NCI-H2196 treated with DMSO at 0.1 percent for 48 hours (cell line): Measurements from ENCODE around the gene PCCA.

Source experiments
- DNase-seq: peaks from one replicate; lab custom pipeline; 2025; ENCODE audit not compliant: unreplicated experiment; lab: John Stamatoyannopoulos, UW

Gene PCCA

DNA sequence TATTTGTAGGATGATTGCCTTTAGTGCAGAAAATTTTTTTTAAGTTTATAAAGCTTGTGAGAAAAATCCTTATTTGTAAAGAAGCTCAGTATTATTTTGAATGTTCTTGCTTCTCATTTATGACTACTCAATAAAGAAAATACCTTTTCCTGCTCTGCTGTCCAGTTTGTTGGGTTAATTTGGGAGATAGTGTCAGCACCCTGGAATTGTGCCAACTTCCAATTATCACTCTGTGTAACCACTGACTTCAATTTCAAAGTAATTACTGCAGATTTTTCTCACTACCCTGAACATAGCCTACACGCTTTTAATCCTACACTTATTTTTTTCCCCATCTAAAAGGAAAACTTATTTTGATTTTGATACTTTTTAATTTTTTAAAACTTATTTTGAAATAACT lies 406.6 kb downstream of the PCCA start:
- DNase-seq, result no peak

DNA sequence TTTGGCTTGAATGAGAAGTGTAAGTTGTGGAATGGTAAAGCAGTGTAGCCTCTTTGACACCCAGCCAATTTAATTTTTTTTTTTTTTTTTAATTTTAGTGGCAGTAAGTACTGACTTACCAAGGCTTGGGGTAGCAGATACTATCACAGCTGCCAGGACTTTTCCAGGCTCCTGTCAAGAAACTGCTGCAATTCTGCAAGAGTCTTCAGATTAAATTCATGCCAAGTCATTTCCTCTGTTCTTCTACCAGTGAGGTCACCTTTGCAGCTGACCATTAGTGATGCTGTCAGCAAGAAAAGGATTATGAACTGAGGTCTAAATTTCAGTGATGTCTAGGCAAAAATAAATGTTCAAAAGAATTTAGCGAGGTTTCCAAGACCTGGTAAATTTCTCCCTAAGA lies 408.5 kb downstream of the PCCA start:
- no peak for DNase-seq

DNA sequence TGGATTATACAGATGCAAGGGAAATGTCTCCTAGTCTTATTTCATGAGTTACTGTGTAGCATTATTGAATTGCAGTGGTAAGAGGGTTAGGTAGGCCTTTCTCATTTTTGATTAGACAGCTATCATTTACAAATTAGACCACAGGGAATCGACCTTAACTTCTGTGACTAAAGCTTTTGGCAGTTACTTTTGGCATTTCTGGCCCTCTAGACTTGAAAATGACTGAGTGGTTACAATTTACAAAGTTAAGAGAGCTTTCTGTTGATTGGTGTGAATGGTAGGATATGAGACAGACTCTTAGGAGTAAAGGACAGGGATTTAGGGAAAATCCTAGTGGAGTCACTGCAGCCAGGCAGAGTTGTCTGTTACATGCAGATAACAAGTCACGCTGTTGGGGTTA lies 413.6 kb downstream of the PCCA start:
- DNase-seq, result no peak

DNA sequence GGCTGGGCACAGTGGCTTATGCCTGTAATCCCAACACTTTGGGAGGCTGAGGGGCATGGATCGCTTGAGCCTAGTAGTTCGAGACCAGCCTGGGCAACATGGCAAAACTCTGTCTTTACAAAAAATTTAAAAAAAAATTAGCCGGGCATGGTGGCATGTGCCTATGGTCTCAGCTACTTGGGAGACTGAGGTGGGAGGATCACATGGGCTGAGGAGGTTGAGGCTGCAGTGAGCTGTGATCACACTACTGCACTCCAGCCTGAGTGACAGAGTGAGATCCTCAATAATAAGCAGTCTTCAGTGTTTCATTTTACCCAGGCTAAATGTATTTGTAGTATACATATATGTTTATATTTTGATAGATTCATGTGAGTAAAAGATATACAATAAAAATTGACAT lies 414.7 kb downstream of the PCCA start:
- DNase-seq, result no peak

DNA sequence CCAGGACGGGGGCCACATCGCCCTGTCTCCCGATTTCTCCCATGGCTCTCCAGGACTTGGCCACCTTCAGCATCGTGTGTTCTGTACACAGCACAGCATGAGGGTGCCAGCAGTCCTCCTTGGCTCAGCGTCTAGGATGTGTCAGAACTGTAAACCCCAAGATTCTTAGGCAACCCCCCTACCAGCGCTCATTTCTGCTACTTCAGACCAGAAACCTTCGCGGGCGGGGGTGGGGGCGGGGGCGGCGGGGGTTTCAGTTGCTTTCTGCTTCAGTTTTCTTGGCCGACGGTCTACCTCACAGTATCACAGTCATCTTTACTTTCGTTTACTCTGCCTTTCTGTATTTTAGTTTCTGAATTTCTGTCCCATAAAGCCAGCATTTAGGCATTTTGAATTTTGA lies 417.3 kb downstream of the PCCA start:
- DNase-seq, result no peak

DNA sequence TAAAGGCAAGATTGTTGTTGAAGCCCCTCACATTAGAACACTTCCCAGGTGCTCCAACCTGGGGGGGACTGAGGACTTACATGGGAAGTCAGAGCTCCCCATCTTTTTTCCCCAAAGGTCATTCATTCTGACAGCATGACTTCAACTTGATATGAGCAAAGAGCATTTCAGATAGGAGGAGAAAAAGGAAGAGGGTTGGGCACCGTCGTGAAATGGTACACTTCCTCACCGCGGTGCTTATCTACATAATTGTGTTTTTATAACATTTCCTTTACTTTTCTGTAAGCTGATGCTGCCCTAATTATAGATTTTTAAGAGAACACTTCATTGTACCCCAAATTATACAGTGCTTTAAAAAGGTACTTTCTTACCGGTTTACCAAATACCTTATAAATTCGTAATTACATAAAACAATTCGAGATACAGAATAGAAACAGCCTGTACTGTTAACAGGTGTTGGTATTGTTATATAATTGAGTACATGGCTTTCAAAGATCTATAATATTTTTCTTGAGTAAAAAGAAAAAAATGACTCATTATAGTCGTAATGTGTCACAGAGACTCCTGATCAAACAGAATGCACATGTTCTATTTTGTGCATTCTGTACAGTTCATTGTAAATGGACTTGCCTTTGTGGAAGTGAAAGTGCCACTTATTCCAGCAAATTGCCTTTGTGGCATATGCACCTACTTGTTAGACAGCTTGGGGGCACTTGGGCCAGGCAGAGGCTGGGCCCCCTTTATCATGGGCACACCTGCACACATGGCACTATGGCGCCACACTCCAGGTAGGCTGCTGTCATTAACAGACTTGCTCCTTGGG lies 417.9 kb downstream of the PCCA start:
- DNase-seq, result no peak

DNA sequence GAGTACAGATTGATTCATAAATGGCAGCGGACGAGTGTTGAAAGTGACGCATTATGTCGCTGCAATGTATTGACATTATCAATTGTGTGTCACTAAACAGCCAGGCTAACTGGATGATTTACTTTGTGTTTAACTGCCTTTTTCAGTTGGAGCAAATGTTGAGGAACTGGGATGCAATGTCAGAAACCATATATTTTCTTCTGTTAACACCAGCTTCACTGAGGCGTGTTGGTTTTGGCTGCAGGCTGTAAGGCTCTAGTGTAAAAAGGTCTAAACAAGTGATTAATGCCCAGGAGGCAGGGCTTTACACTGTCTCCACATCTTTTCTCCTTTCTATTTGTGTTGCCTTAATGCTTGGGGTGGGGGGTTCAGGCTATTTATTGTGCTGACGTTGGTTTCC lies 419.6 kb downstream of the PCCA start:
- DNase-seq, result no peak

DNA sequence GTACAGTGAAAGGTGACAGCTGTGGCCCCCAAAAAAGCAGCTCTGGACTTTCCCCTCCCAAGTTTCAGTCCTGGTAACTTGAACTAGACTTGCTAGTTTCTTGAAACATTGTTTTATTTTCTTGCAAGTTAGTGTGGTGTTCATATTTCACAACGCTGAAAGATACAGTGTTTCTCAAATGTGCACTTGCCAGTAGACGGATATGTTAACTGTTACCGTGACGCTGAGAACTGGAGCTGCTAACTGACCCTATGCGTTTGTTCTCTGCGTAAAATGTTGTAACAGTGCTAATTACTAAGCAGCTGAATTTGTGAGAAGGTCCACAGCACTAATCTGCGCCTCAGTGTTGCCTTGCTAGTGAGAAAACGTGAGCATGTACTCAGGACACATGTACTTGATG lies 420.1 kb downstream of the PCCA start:
- no peak for DNase-seq

DNA sequence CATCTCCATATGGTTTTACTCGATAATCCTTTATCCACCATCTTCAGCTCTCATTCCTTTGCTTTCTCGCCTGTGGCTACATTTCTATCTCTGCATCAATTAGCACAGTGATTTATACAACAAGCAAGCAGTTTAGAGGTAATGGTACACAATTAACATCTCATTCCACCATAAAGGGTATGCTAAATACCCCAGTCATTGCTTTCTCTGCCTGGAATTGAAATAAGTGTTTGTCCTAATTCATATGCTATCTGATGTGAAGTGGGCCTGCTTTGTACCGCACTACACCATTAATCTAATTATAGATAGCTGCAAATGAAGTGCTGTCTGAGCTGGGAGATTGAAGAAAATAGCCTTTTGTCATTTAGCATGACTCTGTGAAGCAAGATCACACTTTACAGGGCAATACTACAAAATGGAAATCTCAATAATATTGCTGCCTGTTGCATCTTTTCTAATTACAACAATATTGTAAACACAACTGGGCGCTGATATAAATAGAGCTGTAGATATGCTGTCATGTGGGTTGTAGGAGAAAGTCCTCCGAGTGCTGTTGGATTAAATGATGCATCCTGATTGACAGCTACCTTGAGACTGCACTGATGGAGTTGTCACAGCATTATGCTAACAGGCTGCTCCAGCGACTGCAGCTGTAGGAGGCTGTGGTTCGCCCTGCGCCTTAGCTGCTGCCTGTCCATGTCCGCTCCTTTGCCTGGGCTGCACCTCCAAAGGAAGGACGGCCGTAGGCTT lies 421.5 kb downstream of the PCCA start:
- no peak for DNase-seq

DNA sequence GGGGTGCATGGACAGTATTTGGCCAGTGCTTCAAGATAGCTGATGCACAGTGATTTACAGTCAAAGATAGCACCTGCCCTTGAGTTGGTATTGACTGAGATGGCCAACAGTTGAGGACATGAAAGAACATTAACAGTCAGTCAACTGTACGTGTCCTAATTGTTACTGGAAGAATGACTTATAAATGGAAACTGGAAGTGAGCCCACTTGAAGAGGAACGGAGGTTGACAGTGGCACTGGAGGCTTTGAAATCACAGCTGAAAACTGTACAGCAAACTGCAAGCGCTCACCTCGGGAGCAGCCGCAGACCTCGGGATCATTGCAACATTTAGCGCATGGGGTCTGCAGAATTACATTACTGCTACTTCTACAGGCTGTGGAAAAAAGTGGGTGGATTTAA lies 422.6 kb downstream of the PCCA start:
- no peak for DNase-seq

DNA sequence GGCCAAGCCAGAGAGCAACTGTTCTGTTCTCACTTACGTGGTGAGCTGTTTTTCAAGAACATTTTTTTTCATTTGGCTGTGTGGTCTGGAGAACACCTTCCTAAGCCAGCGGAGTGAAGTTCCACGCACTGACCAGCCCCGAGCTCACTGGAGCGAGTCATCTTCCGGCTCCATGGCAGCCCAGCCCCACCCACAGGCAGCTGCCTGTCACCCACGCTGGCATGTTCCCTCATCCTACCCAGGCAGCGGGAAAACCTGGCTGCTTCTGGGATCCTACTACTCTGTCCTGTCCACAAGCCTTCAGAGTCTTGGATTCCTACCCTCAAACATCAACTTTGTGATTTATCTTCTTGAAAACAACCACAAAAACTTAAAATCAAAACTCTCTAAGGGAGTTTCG lies 423.5 kb downstream of the PCCA start:
- DNase-seq, result no peak

DNA sequence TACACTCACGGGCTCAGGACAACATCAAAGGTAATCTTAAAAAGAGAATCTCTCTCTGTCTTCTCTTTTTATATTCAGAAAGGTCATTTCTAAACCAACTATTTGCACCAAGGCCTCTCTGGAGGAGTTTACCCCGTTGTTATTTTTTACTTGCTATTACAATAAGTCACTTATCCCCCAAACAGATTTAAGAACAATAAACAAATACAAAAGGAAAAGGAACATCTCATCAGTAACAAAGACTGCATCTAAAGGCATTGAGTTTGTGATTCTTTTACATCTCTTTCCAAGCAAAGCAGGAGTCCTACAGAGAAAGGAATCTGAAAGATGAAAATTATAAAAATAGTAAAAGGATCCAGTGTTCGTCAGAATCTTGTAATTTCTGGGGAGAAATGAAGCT lies 424.3 kb downstream of the PCCA start:
- no peak for DNase-seq

DNA sequence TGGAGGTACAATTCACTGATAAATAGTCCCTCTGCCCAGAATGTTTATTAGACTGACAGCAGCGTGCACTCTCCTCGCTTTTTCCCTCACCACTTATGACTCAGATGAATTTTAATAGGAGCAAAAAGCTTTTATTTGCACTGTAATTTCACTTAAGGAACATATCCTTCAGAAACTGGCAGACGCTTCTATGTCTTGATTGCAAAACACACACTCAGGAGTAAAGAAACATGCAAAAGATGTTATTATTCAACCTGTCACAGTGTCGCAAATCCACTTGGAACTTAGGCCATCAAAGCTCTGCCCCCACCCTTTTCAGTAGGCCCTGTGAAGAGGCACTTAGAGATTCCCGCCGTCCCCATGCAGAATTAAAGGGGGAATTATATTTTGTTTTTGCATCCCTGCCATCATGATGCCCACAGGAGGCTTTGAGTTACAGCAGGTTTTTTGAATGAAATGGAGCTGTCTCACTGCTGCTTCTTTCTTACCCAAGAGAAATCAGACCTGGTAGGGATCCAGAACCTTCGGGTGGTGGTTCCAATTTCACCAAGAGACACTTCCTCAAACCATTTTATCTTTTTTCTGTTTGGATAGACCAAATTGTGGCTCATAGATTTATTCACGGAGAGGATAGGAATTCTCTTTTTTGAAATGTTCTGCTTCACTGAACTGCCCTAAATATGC lies 425.2 kb downstream of the PCCA start:
- DNase-seq, result peak; percentile 46

DNA sequence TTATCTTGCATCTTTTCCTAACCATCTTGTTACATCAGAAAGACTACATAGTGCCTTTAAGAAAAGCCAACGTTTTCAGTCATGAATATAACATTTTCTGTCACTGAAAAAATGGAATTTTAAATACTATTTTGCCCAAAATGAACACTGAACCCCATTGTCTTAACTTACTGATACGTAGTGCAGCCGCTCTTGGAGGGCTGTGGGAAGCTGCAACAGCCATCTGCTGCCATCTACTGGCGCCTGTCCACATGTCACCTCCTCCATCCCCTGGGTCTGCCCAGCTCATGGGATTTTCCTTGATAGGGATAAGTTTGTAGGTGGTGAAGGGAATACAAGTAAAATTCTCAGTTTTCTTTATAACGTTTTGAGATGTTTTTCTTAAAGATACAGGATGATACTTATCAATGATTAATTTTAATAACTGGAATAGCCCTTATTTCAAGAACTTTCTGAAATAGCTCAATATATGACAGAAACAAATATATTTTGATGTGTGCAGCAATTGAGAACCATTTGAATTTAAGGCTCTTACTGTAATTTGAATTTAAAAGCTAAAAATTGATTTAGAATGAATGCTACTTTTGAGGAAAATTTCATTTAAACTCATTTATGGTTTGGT lies 426.0 kb downstream of the PCCA start:
- peak; percentile 37 for DNase-seq

DNA sequence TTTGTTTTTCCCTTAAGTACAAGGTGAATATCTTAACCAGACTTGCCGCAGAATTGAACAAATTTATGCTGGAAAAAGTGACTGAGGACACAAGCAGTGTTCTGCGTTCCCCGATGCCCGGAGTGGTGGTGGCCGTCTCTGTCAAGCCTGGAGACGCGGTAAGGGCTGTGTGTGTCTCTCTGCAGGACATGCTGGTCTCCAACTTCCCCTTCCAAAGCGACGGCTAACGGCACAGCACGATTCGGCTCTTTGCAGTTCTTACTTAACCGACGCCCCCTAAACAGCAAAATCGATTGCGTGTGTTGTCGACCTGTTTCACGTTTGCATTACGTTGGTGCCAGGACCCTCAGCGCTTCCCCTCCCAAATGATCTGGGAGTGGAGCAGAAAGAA lies 426.5 kb downstream of the PCCA start:
- DNase-seq, result no peak

DNA sequence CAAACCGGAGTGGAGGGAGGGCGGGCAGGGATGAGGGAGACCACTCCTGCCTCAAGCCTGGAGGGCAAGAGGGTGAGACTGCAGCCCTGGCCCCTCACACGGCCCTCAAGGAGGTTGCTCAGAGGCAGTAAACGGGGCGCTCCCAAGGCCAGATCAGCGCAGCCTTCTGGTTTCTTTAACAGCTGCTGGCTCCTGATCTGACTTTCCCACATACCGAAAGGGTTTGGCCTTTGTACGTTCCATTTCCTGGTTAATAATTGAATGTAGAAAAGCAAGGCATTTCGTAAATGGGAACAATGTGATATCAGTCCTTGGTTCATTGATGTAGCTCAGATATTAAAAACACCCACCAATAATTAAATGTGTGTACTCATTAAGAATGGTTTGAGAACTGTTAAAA lies 428.2 kb downstream of the PCCA start:
- DNase-seq, result no peak

DNA sequence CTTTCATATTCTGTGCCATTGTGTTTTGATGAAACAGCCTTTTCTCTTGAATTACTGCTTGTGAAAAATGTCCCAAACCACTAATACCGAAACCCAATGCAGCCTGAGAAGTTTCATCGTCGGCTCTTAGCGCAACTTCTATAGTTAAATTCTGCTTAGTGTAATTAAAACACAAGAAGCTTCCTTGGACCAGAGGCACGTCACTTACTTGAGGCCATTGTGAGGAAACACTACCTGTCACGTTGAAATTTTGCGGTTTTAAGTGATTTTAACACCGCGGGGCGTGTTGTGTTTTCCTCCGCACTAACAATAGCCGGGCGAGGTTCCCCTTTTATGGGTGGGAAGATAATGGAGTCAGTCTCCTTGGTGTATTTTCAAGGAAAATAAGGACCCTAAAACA lies 428.8 kb downstream of the PCCA start:
- no peak for DNase-seq

DNA sequence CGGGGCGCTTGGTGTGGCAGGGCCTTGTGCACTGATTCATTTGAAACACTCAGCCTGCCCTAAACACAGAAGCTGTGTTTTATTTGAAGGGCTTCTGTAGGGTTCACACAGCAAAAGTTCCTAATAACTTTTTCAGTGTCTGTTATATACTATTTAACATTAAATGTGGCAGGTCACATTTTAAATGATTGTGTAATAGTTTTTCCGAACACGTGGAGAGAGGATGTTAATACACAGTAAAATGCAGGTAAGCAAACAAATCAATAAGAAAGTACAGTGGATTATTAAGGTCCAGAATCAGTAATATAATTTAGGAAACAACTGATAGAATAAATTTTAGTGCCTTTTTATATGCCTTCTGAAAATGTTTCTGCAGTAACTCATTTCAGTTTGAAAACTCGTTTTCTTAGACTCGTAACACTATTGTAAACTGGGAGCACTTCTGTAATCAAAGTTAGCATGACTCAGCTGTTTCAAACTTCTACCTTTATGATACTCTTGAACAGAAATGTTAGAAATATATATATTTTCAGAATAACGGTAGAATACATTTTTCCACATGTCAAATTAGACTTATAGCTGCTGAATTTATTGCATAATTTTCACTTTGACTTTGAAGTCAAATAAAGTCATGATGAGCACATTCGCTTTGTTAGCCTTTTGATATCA lies 429.6 kb downstream of the PCCA start:
- no peak for DNase-seq

DNA sequence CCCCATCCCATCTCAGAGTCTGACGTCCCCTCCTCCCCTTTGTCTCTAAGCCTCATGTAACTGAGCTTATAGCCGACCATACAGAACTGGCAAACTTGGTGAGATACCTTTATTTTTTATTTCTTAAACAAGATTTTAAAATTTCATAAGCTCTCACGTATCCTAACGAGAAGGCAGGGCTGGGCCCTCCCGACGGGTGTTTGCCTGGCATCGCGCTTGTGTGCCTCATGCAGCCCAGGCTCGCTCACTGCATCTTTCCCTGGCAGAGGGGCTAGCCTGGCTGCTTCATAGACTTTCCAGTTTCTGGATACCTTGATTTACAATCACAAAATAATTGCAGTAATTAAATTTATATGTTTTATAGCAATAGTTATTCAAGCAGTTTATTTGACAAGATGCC lies 430.7 kb downstream of the PCCA start:
- DNase-seq, result no peak

DNA sequence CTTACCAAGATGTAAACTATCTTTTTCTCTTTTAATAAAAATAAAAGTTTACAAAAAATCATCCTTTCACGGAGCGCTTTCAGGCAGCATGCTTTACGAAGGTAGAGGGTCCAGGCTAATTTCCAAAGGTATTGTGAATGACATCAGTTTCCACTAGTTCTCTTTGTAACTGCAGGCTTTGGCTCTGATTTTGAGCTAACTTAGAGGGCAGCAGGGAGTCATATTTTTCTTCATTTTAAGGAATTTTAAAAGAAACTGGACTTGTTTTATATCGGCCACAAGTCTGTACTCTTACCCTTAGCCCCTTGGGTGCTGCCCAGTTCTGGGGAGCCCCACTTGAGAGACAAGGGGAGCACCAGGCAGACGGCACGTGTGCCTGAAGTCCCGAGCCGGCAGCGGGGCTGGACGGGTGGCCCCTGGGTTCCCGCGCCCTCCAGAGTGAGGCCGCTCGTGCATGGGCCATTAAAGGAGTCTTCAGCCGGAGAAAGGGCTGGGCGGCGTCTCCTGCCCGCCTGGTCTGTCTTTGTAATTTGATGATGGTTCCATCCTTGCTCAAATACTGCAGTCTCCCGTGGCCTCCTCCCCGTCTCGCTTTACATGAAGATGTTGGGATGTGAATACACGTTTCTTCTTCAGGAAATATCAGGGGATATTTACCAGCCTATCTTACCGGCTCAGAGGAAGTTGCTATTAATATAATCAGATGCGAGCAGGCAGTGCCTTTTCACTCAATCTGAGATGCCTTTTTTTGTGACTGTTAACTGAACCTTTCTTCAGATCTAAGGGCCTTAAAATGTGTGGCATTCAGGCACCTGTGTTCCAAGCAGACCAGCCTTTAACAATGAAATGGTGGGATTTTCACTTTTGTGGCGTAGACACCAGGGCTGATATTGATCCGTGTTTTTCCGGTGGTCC lies 432.3 kb downstream of the PCCA start:
- DNase-seq, result no peak
